K562 (cell line): Measurements from ENCODE around the gene MED22. TPM values are rescaled to one million over a fixed set of nuclear protein-coding genes. Genes with fewer than 3 reads are reported as not detected.
A peak's percentile ranks its signal among the peaks of the same experiment; 100 is the strongest.

Experiments
- BACH1 ChIP-seq: fragments of 200-800 bp; sonication (Bioruptor generic); IDR thresholded peaks from 2 replicates; pipeline ENCODE4 v1.6.1; 2016; ENCODE audit warnings: missing genetic modification characterization, missing compliant biosample characterization
- BHLHE40 ChIP-seq: IDR thresholded peaks from 2 replicates; pipeline ENCODE4 v1.6.1; 2011; ENCODE audit warnings: low read length, improper control_type of control experiment
- CBFA2T3 ChIP-seq: fragments of 450-650 bp; IDR thresholded peaks from 2 replicates; pipeline ENCODE4 v1.6.1; 2017
- CCNT2 ChIP-seq: IDR thresholded peaks from 2 replicates; pipeline ENCODE4 v1.6.1; 2011; ENCODE audit warnings: borderline replicate concordance, low read depth, mild to moderate bottlenecking, moderate library complexity, mixed read lengths, low read length; ENCODE audit not compliant: insufficient read length; ENCODE audit errors: extremely low read depth
- FOXA1 ChIP-seq: fragments of 450-650 bp; IDR thresholded peaks from 2 replicates; pipeline ENCODE4 v1.6.1; 2016; ENCODE audit warnings: mild to moderate bottlenecking, borderline replicate concordance
- FOXK1 ChIP-seq: sonication (generic); formaldehyde crosslinking; IDR thresholded peaks from 2 replicates; pipeline ENCODE4 v1.8.0; 2022; ENCODE audit warnings: missing genetic modification reagents, mild to moderate bottlenecking, borderline replicate concordance
- GTF2A2 ChIP-seq: IDR thresholded peaks from 2 replicates; pipeline ENCODE4 v1.6.1; 2016; ENCODE audit warnings: mild to moderate bottlenecking, missing genetic modification characterization, missing compliant biosample characterization
- GTF2F1 ChIP-seq: IDR thresholded peaks from 2 replicates; pipeline ENCODE4 v1.6.1; 2011; ENCODE audit warnings: low read depth, low read length, improper control_type of control experiment
- HDGF ChIP-seq: fragments of 450-650 bp; IDR thresholded peaks from 2 replicates; pipeline ENCODE4 v1.6.1; 2016
- HLTF ChIP-seq: fragments of 450-650 bp; IDR thresholded peaks from 2 replicates; pipeline ENCODE4 v1.6.1; 2016
- HMGN3 ChIP-seq: IDR thresholded peaks from 2 replicates; pipeline ENCODE4 v1.6.1; 2011; ENCODE audit warnings: borderline replicate concordance, low read depth, mild to moderate bottlenecking, mixed read lengths, low read length; ENCODE audit not compliant: insufficient read length; ENCODE audit errors: extremely low read depth
- HMGXB4 ChIP-seq: sonication (generic); formaldehyde crosslinking; IDR thresholded peaks from 2 replicates; pipeline ENCODE4 v1.8.1; 2023; ENCODE audit warnings: mild to moderate bottlenecking, missing genetic modification reagents
- IRF2 ChIP-seq: sonication (generic); formaldehyde crosslinking; IDR thresholded peaks from 2 replicates; pipeline ENCODE4 v1.8.1; 2022; ENCODE audit warnings: mild to moderate bottlenecking, missing genetic modification reagents
- MCM3 ChIP-seq: fragments of 450-650 bp; IDR thresholded peaks from 2 replicates; pipeline ENCODE4 v1.6.1; 2016
- NCOA2 ChIP-seq, 2 experiments: fragments of 450-650 bp; IDR thresholded peaks; 2 replicates each; pipeline ENCODE4 v1.6.1; 2018; ENCODE audit warnings: mild to moderate bottlenecking in 2 of 2, moderate library complexity in 1 of 2; ENCODE audit not compliant: partially characterized antibody in 2 of 2
- ZC3H11A ChIP-seq: IDR thresholded peaks from 2 replicates; pipeline ENCODE4 v1.6.1; 2012; ENCODE audit warnings: low read depth, low read length, improper control_type of control experiment
- ZKSCAN8 ChIP-seq: fragments of 200-800 bp; sonication (Bioruptor generic); IDR thresholded peaks from 2 replicates; pipeline ENCODE4 v1.6.1; 2016; ENCODE audit warnings: missing genetic modification characterization, missing compliant biosample characterization
- ZNF398 ChIP-seq: fragments of 250-450 bp; sonication (Bioruptor Pico); IDR thresholded peaks from 2 replicates; pipeline ENCODE4 v1.8.0; 2021; ENCODE audit warnings: moderate library complexity, mild to moderate bottlenecking, inconsistent platforms
- ZNF592 ChIP-seq: fragments of 450-650 bp; IDR thresholded peaks from 2 replicates; pipeline ENCODE4 v1.6.1; 2017; ENCODE audit warnings: antibody characterized with exemption, mild to moderate bottlenecking
- polyA plus RNA-seq, 8 experiments: library from polyadenylated mRNA; depleted of rRNA in 4 of 8; stranded (reverse) in 5 of 8; unstranded in 3 of 8; fragments of >200 nt; fragmentation: Nextera tagmentation in 2 of 8; fragmentation: Illumina TruSeq in 1 of 8; extraction: Ambion mirVana in 2 of 8; extraction: Trizol in 1 of 8; gene quantifications; 2 replicates each; pipeline versions ENCODE4 v1.2.1 to v1.2.3, GENCODE V29; 2011 to 2014; ENCODE audit warnings: inconsistent platforms in 1 of 8, missing spikeins in 1 of 8
- total RNA-seq, 7 experiments: library from RNA; depleted of rRNA in 6 of 7; stranded (reverse); fragments of >200 nt in 6 of 7; fragmentation: Illumina TruSeq in 2 of 7; extraction: Trizol in 2 of 7; gene quantifications; 2 replicates each; pipeline versions ENCODE4 v1.2.1 to v1.2.3, GENCODE V29; 2011 to 2021; ENCODE audit warnings: low replicate concordance in 1 of 7

The MED22 gene
- total and polyA plus RNA-seq, 9 of the 15 experiments (the other 6 are each of a cell fraction or from before 2014, with no cell fraction given) = 0.73 to 35.6 (median 22.3) TPM

GRCh38 chr9:133335924-133336811, 11.8 kb downstream of the MED22 start, which contains the start of gene SURF6 (continued):
- peak; percentile 95 for TF ChIP-seq ZNF592
- TF ChIP-seq ZNF398 (CRISPR knock-in tag) = no peak
- no peak for TF ChIP-seq IRF2 (CRISPR knock-in tag)
- no peak for TF ChIP-seq ZKSCAN8 (CRISPR knock-in tag)
- TF ChIP-seq CCNT2 = peak; percentile 97
- TF ChIP-seq HLTF = no peak; the same call in 1 of the 2 replicates
- TF ChIP-seq ZC3H11A = no peak
- TF ChIP-seq HMGXB4 (CRISPR knock-in tag) = no peak
- no peak for TF ChIP-seq HDGF
- TF ChIP-seq NCOA2 (IDR thresholded peaks at IDR 0.05; ENCODE audit: partially characterized antibody in 2 of 2) = no peak
- no peak for TF ChIP-seq BACH1 (tag)
- TF ChIP-seq HMGN3 = peak; percentile 97
- no peak for TF ChIP-seq GTF2F1
- no peak for TF ChIP-seq MCM3
- TF ChIP-seq FOXK1 = peak; percentile 41; the same call in 1 of the 2 replicates
- TF ChIP-seq BHLHE40 = peak; percentile 94
- TF ChIP-seq CBFA2T3 = peak; percentile 16
- TF ChIP-seq FOXA1 = no peak
- no peak for TF ChIP-seq GTF2A2
